Measurements from ENCODE around the gene LRRC55. TPM values are rescaled to one million over a fixed set of nuclear protein-coding genes. Genes with fewer than 3 reads are reported as not detected.

Gene LRRC55
- polyA plus RNA-seq, 1 donor (not counting 4 experiments of a cell fraction or from before 2014, with no cell fraction given) = not detected

DNA sequence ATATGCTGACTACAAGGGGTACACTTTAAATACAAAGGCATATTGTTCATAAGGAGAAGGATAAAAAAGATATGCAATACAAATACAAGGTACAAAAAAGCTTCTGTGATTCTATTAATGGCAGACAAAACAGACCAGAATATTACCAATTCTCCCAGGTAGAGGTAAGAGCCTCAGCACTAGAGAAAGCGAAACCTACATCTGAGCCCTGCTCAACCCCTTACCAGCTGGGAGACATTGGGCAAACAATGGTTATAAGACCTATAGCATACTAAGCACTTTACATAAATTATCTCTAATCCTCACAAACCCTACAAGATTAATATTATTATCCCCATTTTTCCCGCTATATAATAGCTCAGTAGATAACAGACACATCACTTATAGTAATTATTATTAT, 41.2 kb upstream of the LRRC55 start:
- H3K27me3 ChIP-seq (ENCODE audit: control insufficient read depth, extremely low read depth, insufficient read depth, low read length) = peaks cover 2% of the 10 kb centered on the region
- no peak for DNase-seq (ENCODE audit: low read depth, low spot score)
- H3K27ac ChIP-seq (ENCODE audit: control insufficient read depth, insufficient read depth, low read length) = no peak overlapping the region
- H2AFZ ChIP-seq (ENCODE audit: control insufficient read depth, low read length) = no peak overlapping the region
- H4K20me1 ChIP-seq (ENCODE audit: control insufficient read depth, extremely low read depth, insufficient read depth, low read length) = no peaks in the 10 kb centered on the region
- no peaks in the 10 kb centered on the region for H3K79me2 ChIP-seq (ENCODE audit: control insufficient read depth, insufficient read depth, low read length)
- FAIRE-seq = no peak
- no peaks in the 10 kb centered on the region for H3K36me3 ChIP-seq (ENCODE audit: control insufficient read depth in 2 of 2, extremely low read depth in 1 of 2, insufficient read depth in 2 of 2, low read length in 2 of 2)
- H3K9ac ChIP-seq (ENCODE audit: control insufficient read depth, extremely low read depth, insufficient read depth, low read length) = no peak overlapping the region
- H3K9me1 ChIP-seq (ENCODE audit: control insufficient read depth, extremely low read depth, insufficient read depth, low read length) = no peaks in the 10 kb centered on the region
- H3K4me2 ChIP-seq (ENCODE audit: control insufficient read depth, extremely low read depth, insufficient read depth, low read depth, low read length) = no peak overlapping the region
- no peak for TF ChIP-seq CTCF (optimal IDR thresholded peaks at IDR 0.05 in 1 of 3, IDR thresholded peaks at IDR 0.05 in 1 of 3, conservative IDR thresholded peaks at IDR 0.05 in 1 of 3; ENCODE audit: extremely low read depth in 1 of 3, insufficient read depth in 2 of 3, low read length in 3 of 3)
- no peak for TF ChIP-seq EZH2 (IDR thresholded peaks at IDR 0.05; ENCODE audit: low read length)
- H3K4me3 ChIP-seq (ENCODE audit: control insufficient read depth in 2 of 3, extremely low read depth in 1 of 3, insufficient read depth in 2 of 3, low read depth in 1 of 3, low read length in 3 of 3) = no peak overlapping the region
- H3K4me1 ChIP-seq (ENCODE audit: control insufficient read depth, extremely low read depth, insufficient read depth, low read length) = no peaks in the 10 kb centered on the region
- dilution Hi-C loops (cut with MboI; ENCODE audit: extremely low pct_ligation_motif_present, low sequenced_read_pairs) = no loop called here
- H3K9me3 ChIP-seq (ENCODE audit: control insufficient read depth, low read depth, low read length) = no peaks in the 10 kb centered on the region

GRCh38 chr11:57143459-57143858, 38.3 kb upstream of the LRRC55 start:
- FAIRE-seq (no peak), DNase-seq (ENCODE audit: low read depth, low spot score) (no peak)
- Histone ChIP-seq H2AFZ (ENCODE audit: control insufficient read depth, low read length) (no peak overlapping the region), H3K4me1 (ENCODE audit: control insufficient read depth, extremely low read depth, insufficient read depth, low read length) (no peaks in the 10 kb centered on the region), H4K20me1 (ENCODE audit: control insufficient read depth, extremely low read depth, insufficient read depth, low read length) (no peaks in the 10 kb centered on the region), H3K4me2 (ENCODE audit: control insufficient read depth, extremely low read depth, insufficient read depth, low read depth, low read length) (no peak overlapping the region), H3K9me1 (ENCODE audit: control insufficient read depth, extremely low read depth, insufficient read depth, low read length) (no peaks in the 10 kb centered on the region), H3K9ac (ENCODE audit: control insufficient read depth, extremely low read depth, insufficient read depth, low read length) (no peak overlapping the region), H3K79me2 (ENCODE audit: control insufficient read depth, insufficient read depth, low read length) (no peaks in the 10 kb centered on the region), H3K36me3 (ENCODE audit: control insufficient read depth in 2 of 2, extremely low read depth in 1 of 2, insufficient read depth in 2 of 2, low read length in 2 of 2) (no peaks in the 10 kb centered on the region), H3K4me3 (ENCODE audit: control insufficient read depth in 2 of 3, extremely low read depth in 1 of 3, insufficient read depth in 2 of 3, low read depth in 1 of 3, low read length in 3 of 3) (no peak overlapping the region), H3K27ac (ENCODE audit: control insufficient read depth, insufficient read depth, low read length) (no peak overlapping the region), H3K27me3 (ENCODE audit: control insufficient read depth, extremely low read depth, insufficient read depth, low read length) (peaks cover 2% of the 10 kb centered on the region), H3K9me3 (ENCODE audit: control insufficient read depth, low read depth, low read length) (no peaks in the 10 kb centered on the region)
- TF ChIP-seq CTCF (optimal IDR thresholded peaks at IDR 0.05 in 1 of 3, IDR thresholded peaks at IDR 0.05 in 1 of 3, conservative IDR thresholded peaks at IDR 0.05 in 1 of 3; ENCODE audit: extremely low read depth in 1 of 3, insufficient read depth in 2 of 3, low read length in 3 of 3) = no peak
- no peak for TF ChIP-seq EZH2 (IDR thresholded peaks at IDR 0.05; ENCODE audit: low read length)
- dilution Hi-C loops (cut with MboI; ENCODE audit: extremely low pct_ligation_motif_present, low sequenced_read_pairs) = no loop called here

Measured in keratinocyte (primary cell).